Lung (tissue), 12 donors: ENCODE measurements around the gene ZNF787. TPM values are rescaled to one million over a fixed set of nuclear protein-coding genes. Genes with fewer than 3 reads are reported as not detected.

Experiments
- ATAC-seq: fragments of 200-7000 bp; cut with Tn5 transposase; one replicate; pipeline ENCODE4 v1.9.1; 2020; ENCODE audit warnings: moderate number of reproducible peaks; ENCODE audit not compliant: insufficient read depth, low FRiP score
- DNase-seq, 3 donors: peaks; one replicate each; pipeline ENCODE4 v3.0.0-alpha.2; 2013 to 2017
- H3K27ac ChIP-seq, 2 donors: one replicate each; pipeline ENCODE4 v1.5.1; 2013; ENCODE audit warnings: mild to moderate bottlenecking in 2 of 2, moderate library complexity in 2 of 2, control low read depth in 1 of 2, inconsistent platforms in 1 of 2, low read depth in 1 of 2, low read length in 1 of 2
- H3K27me3 ChIP-seq, 3 donors: one replicate each; pipeline ENCODE4 v1.5.1; 2013; ENCODE audit warnings: low read length in 2 of 3; ENCODE audit not compliant: control insufficient read depth in 3 of 3, insufficient read depth in 3 of 3
- H3K36me3 ChIP-seq, 4 donors: one replicate each; pipeline ENCODE4 v1.5.1; 2013; ENCODE audit warnings: low read length in 4 of 4, mild to moderate bottlenecking in 1 of 4, moderate library complexity in 1 of 4; ENCODE audit not compliant: control insufficient read depth in 4 of 4, insufficient read depth in 4 of 4
- H3K4me1 ChIP-seq, 5 donors: one replicate each; pipeline ENCODE4 v1.5.1; 2013; ENCODE audit warnings: low read length in 5 of 5, mild to moderate bottlenecking in 2 of 5, moderate library complexity in 1 of 5; ENCODE audit not compliant: control insufficient read depth in 5 of 5, insufficient read depth in 5 of 5
- H3K4me3 ChIP-seq: one replicate; pipeline ENCODE4 v1.5.1; 2013; ENCODE audit warnings: mild to moderate bottlenecking, control low read depth, moderate library complexity
- H3K9ac ChIP-seq, 2 donors: one replicate each; pipeline ENCODE4 v1.5.1; 2013; ENCODE audit warnings: low read length in 2 of 2, control low read depth in 1 of 2; ENCODE audit not compliant: insufficient read depth in 1 of 2
- H3K9me3 ChIP-seq, 4 donors: one replicate each; pipeline ENCODE4 v1.5.1; 2013; ENCODE audit warnings: low read length in 3 of 4, mild to moderate bottlenecking in 1 of 4, moderate library complexity in 1 of 4; ENCODE audit not compliant: control insufficient read depth in 4 of 4, insufficient read depth in 3 of 4
- CTCF ChIP-seq: IDR thresholded peaks from 2 replicates; pipeline ENCODE4 v1.5.1; 2012; ENCODE audit warnings: mild to moderate bottlenecking; ENCODE audit errors: control extremely low read depth, extremely low read depth
- WGBS, 2 donors: extraction: QIAGEN DNeasy Blood & Tissue Kit; methylation state at CpG; one replicate each; pipeline ENCODE4 v1.1.7; 2013; 5-methylcytosine and 5-hydroxymethylcytosine counted together
- polyA plus RNA-seq, 2 donors: library from polyadenylated mRNA; stranded (reverse); fragments of 200-250 nt; gene quantifications; one replicate each; pipeline ENCODE4 v1.2.1, GENCODE V29; 2013
- total RNA-seq, 2 donors: library from RNA; depleted of rRNA in 1 of 2; stranded (reverse); fragments of >200 nt in 1 of 2; gene quantifications; one replicate each; pipeline ENCODE4 v1.2.1, GENCODE V29; 2014 to 2021
- donor health status: control.
- donor health status: control.
- donor health status: Bipolar disorder and iron deficiency.
- donor health status: healthy.
- donor health status: DM: yes; HTN: yes; CAD: no.

The ZNF787 gene
- total and polyA plus RNA-seq, 4 donors: 27.5 to 44.7 (median 32.2) TPM

DNA sequence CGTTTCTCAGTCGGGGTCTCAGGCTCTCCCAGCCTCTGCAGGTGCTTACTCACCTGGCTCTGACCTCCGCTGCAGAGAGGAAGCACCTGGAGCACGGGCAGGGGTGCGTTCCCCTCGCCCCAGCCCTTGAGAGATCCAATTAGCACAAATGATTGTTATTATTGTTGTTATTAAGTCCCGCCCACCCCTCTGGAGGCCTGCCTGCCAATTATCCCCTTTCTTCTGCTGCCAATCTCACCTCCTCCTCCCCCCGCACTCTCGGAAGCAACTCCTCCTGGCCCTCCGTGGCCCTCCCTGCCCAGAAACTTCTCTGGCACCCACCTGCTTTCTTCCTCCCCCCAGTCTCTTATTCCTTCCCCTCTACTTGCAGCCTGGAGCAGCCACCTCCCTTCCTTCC, 8.8 kb downstream of the ZNF787 start:
- 29 to 33% methylated on average over 10 of the region's 10 CpGs for WGBS, 2 donors
- H3K27me3 ChIP-seq: no peaks in the 10 kb centered on the region
- no peaks in the 10 kb centered on the region for H3K9me3 ChIP-seq
- no peak for ATAC-seq
- no peak for DNase-seq
- H3K4me1 ChIP-seq: peaks cover 28 to 53% (median 49%) of the 10 kb centered on the region in 5 donors
- no peak overlapping the region for H3K4me3 ChIP-seq
- H3K27ac ChIP-seq: peak overlapping the region in 1 of 2 donors; percentile 69
- no peak for TF ChIP-seq CTCF
- H3K36me3 ChIP-seq: peaks cover 0 to 3% (median 0%) of the 10 kb centered on the region in 4 donors
- no peak overlapping the region for H3K9ac ChIP-seq

- Histone ChIP-seq H3K9ac (no peak overlapping the region), H3K4me3 (no peak overlapping the region), H3K27me3 (no peaks in the 10 kb centered on the region), H3K36me3 (peaks cover 0 to 3% (median 0%) of the 10 kb centered on the region in 4 donors), H3K9me3 (no peaks in the 10 kb centered on the region), H3K27ac (peak overlapping the region in 1 of 2 donors; percentile 69), H3K4me1 (peaks cover 28 to 53% (median 49%) of the 10 kb centered on the region in 5 donors)
- no peak for TF ChIP-seq CTCF
- ATAC-seq (peak; percentile 48), DNase-seq (peak in 1 of 3 donors; percentile 26)
- WGBS, 2 donors: 25 to 37% methylated on average over 24 of the region's 24 CpGs
These were observed 9.3 kb downstream of the ZNF787 start for GRCh38 chr19:56111601-56112312.

DNA sequence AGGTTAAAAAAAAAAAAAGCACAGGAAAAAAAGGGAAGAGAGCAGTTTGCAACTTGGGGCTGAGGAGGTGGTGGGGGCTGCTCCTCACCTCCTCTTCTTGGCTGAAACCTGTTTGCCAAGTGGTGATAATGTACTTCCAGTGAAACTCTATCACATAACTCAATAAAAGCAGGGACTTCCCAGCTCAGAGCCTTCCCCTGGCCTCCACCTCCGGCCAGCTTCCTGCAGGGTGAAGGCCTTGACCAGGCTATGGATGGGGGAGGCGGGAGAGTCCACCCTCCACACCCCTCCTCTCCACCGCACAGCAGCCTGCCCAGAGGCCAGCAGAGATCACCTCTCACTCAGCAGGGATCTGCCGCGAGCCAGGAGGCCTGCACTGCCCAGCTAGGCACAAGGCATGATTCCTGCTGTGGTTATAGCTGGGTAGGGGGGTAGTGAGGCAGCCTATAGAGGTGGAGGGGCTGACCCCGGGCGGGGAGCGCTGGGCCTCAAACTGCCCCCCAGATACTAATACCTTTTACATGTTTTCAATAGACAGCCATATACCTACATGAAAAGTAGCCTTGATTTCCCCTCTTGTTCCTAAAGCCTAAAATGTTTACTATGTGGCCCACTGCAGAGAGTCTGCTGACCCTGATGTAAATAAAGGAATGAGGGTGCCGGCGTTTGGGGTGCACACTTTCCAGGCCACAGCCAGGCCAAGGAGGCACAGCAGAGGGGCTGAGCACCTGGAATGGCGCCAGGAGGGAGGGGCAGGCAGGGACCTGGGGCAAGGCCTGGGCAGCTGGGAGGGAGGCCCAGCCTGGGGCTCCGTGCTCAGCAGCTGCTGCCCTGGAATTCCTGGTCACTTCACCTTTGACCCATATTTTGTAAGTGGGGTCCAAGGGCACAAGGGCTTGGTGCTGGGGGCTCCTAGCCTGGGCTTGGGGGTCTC, 10.3 kb downstream of the ZNF787 start:
- WGBS, 2 donors: 21 to 38% methylated on average over 12 of the region's 12 CpGs

More for the DNA sequence above, 10.3 kb downstream of the ZNF787 start:
- H3K27ac ChIP-seq: peak overlapping the region; percentile 26 to 69
- H3K27me3 ChIP-seq: no peaks in the 10 kb centered on the region
- H3K4me3 ChIP-seq: no peak overlapping the region
- H3K4me1 ChIP-seq: peaks cover 28 to 60% (median 49%) of the 10 kb centered on the region in 5 donors
- ATAC-seq: peak; percentile 28
- H3K36me3 ChIP-seq: peaks cover 0 to 6% (median 0%) of the 10 kb centered on the region in 4 donors
- DNase-seq: peak; percentile 47 to 69 (median 51)
- no peak for TF ChIP-seq CTCF
- no peaks in the 10 kb centered on the region for H3K9me3 ChIP-seq
- H3K9ac ChIP-seq: no peak overlapping the region
